ENCODE measurements around the gene MACC1. TPM values are rescaled to one million over a fixed set of nuclear protein-coding genes. Genes with fewer than 3 reads are reported as not detected.

The MACC1 gene
- total and polyA plus RNA-seq, 4 donors: 0.02 to 1.0 (median 0.50) TPM

GRCh38 chr7:20132585-20132984, 84.6 kb downstream of the MACC1 start:
- Histone ChIP-seq H3K9me3 (ENCODE audit: control insufficient read depth in 4 of 4, low read length in 3 of 4) (no peaks in the 10 kb centered on the region), H3K4me1 (ENCODE audit: control insufficient read depth in 4 of 4, insufficient read depth in 4 of 4, low read length in 3 of 4) (no peaks in the 10 kb centered on the region), H3K27ac (ENCODE audit: low read depth in 1 of 2, low read length in 2 of 2) (no peak overlapping the region), H3K9ac (ENCODE audit: low read depth in 1 of 2, low read length in 2 of 2) (no peak overlapping the region), H3K4me3 (ENCODE audit: low read depth in 1 of 3, low read length in 3 of 3) (no peak overlapping the region), H3K36me3 (ENCODE audit: control insufficient read depth in 4 of 4, insufficient read depth in 3 of 4, low read depth in 1 of 4, low read length in 3 of 4) (no peaks in the 10 kb centered on the region), H3K27me3 (ENCODE audit: control insufficient read depth in 4 of 4, insufficient read depth in 4 of 4, low read length in 3 of 4) (no peaks in the 10 kb centered on the region)
- DNase-seq (ENCODE audit: low spot score): no peak
- TF ChIP-seq FOXA2 (IDR thresholded peaks at IDR 0.05) (no peak), HNF4G (IDR thresholded peaks at IDR 0.05) (no peak)
- 71% methylated on average over 2 of the region's 2 CpGs for WGBS

DNA sequence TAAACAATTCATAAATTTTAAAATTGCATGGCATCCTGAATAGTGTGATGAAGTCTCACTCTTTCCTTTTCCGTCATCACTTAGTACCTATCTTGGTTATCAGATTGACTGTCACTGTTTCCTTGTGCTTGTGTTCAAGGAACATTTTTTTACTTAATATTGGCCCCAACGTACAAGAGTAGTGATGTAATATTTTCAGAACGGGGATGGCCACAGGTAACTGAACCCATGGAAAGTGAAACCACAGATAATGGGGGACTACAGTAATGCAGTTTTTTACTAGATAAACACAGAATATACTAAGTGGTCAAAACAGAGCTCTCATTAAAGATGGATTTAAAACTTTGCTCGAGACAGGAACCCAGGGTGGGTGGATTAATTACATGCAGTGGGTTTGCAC, 85.4 kb downstream of the MACC1 start:
- no peaks in the 10 kb centered on the region for H3K27me3 ChIP-seq (ENCODE audit: control insufficient read depth in 4 of 4, insufficient read depth in 4 of 4, low read length in 3 of 4)
- no peaks in the 10 kb centered on the region for H3K36me3 ChIP-seq (ENCODE audit: control insufficient read depth in 4 of 4, insufficient read depth in 3 of 4, low read depth in 1 of 4, low read length in 3 of 4)
- 64% methylated on average over 4 of the region's 4 CpGs for WGBS
- H3K9ac ChIP-seq (ENCODE audit: low read depth in 1 of 2, low read length in 2 of 2): no peak overlapping the region
- no peak overlapping the region for H3K27ac ChIP-seq (ENCODE audit: low read depth in 1 of 2, low read length in 2 of 2)
- no peaks in the 10 kb centered on the region for H3K9me3 ChIP-seq (ENCODE audit: control insufficient read depth in 4 of 4, low read length in 3 of 4)
- no peak overlapping the region for H3K4me3 ChIP-seq (ENCODE audit: low read depth in 1 of 3, low read length in 3 of 3)
- H3K4me1 ChIP-seq (ENCODE audit: control insufficient read depth in 4 of 4, insufficient read depth in 4 of 4, low read length in 3 of 4): no peaks in the 10 kb centered on the region
- TF ChIP-seq MAX (IDR thresholded peaks at IDR 0.05): no peak
- TF ChIP-seq FOXA1 (IDR thresholded peaks at IDR 0.05): no peak
- TF ChIP-seq GABPA (IDR thresholded peaks at IDR 0.05 in 1 of 2, conservative IDR thresholded peaks at IDR 0.05 in 1 of 2): no peak
- TF ChIP-seq HNF4G (IDR thresholded peaks at IDR 0.05): no peak
- TF ChIP-seq HNF4A (conservative IDR thresholded peaks at IDR 0.05): no peak
- no peak for TF ChIP-seq EGR1 (IDR thresholded peaks at IDR 0.05; ENCODE audit: low read depth in 2 of 2)
- TF ChIP-seq RXRA (IDR thresholded peaks at IDR 0.05): no peak
- TF ChIP-seq TAF1 (conservative IDR thresholded peaks at IDR 0.05): no peak
- no peak for TF ChIP-seq REST (IDR thresholded peaks at IDR 0.05)
- no peak for TF ChIP-seq NR2F2 (IDR thresholded peaks at IDR 0.05)
- TF ChIP-seq CTCF (IDR thresholded peaks at IDR 0.05; ENCODE audit: low read depth, low read length, missing input control): no peak
- TF ChIP-seq FOXA2 (IDR thresholded peaks at IDR 0.05): no peak
- no peak for TF ChIP-seq YY1 (IDR thresholded peaks at IDR 0.05)
- no peak for TF ChIP-seq RAD21 (IDR thresholded peaks at IDR 0.05)
- TF ChIP-seq ZBTB33 (IDR thresholded peaks at IDR 0.05): no peak
- TF ChIP-seq JUND (IDR thresholded peaks at IDR 0.05): no peak
- TF ChIP-seq SP1 (IDR thresholded peaks at IDR 0.05): no peak
- TF ChIP-seq, protein P1, sequence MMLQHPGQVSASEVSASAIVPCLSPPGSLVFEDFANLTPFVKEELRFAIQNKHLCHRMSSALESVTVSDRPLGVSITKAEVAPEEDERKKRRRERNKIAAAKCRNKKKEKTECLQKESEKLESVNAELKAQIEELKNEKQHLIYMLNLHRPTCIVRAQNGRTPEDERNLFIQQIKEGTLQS (IDR thresholded peaks at IDR 0.05): no peak
- DNase-seq (ENCODE audit: low spot score): no peak

Measured in liver (tissue), 9 donors.